IPS-NIHi11 (cell line): ENCODE data around the gene RAX2.
"Not testable (repeated sequence)": the region's sequence is repeated elsewhere in the genome, so short reads cannot be mapped to it uniquely, and the experiment has no call there.

Experiments
- DNase-seq: peaks from one replicate; pipeline ENCODE4 v3.0.0; 2012; ENCODE audit warnings: mixed read lengths, low spot score

Gene RAX2

GRCh38 chr19:3778104-3778867 lies 6.3 kb upstream of the RAX2 start:
- no peak for DNase-seq

GRCh38 chr19:3776479-3777040 lies 4.5 kb upstream of the RAX2 start:
- no peak for DNase-seq

GRCh38 chr19:3775831-3776230 lies 3.8 kb upstream of the RAX2 start:
- DNase-seq = no peak

GRCh38 chr19:3775374-3775711 lies 3.3 kb upstream of the RAX2 start:
- DNase-seq = no peak

- peak; percentile 42 for DNase-seq
Measured at GRCh38 chr19:3774621-3775373, 2.8 kb upstream of the RAX2 start.

GRCh38 chr19:3773814-3774515 lies 1.9 kb upstream of the RAX2 start:
- no peak for DNase-seq

GRCh38 chr19:3771000-3771905 lies 775 bp downstream of the RAX2 start:
- no peak for DNase-seq

GRCh38 chr19:3770136-3770999 lies 1.7 kb downstream of the RAX2 start:
- DNase-seq = peak; percentile 67

- no peak for DNase-seq
Measured at GRCh38 chr19:3769494-3769893, 2.5 kb downstream of the RAX2 start.

GRCh38 chr19:3768748-3769099 lies 3.3 kb downstream of the RAX2 start:
- DNase-seq = no peak

GRCh38 chr19:3768015-3768747 lies 3.8 kb downstream of the RAX2 start:
- no peak for DNase-seq

GRCh38 chr19:3767050-3767449 lies 5.0 kb downstream of the RAX2 start:
- DNase-seq = no peak

GRCh38 chr19:3766520-3766919 lies 5.5 kb downstream of the RAX2 start:
- DNase-seq = no peak

- DNase-seq = not testable (repeated sequence)
Measured at GRCh38 chr19:3765757-3766156, 6.3 kb downstream of the RAX2 start.

GRCh38 chr19:3765121-3765520 lies 6.9 kb downstream of the RAX2 start:
- no peak for DNase-seq

GRCh38 chr19:3762501-3763459 lies 9.2 kb downstream of the RAX2 start, which contains the start of gene MRPL54:
TSS of gene MRPL54 (plus strand) at chr19:3762682. CDS start at chr19:3762701, 19 bp downstream.
- DNase-seq = peak; percentile 98

GRCh38 chr19:3762130-3762473 lies 9.9 kb downstream of the RAX2 start:
- no peak for DNase-seq

- peak; percentile 95 for DNase-seq
Measured at GRCh38 chr19:3761382-3762129, 10.5 kb downstream of the RAX2 start, which contains the start of gene APBA3. TSS of gene APBA3 (minus strand) at chr19:3761692. CDS start at chr19:3760264, 1,428 bp downstream.
